Activated CD8-positive, alpha-beta memory T cell treated with anti-CD3 and anti-CD28 coated beads for 4 hours (primary cell): Measurements from ENCODE around the gene PDLIM4.

ENCODE experiments used
- DNase-seq, 2 donors: peaks; one replicate each; pipeline ENCODE4 v3.0.0-alpha.2; 2020; ENCODE audit warnings: low read depth in 2 of 2

The PDLIM4 gene, protein sequence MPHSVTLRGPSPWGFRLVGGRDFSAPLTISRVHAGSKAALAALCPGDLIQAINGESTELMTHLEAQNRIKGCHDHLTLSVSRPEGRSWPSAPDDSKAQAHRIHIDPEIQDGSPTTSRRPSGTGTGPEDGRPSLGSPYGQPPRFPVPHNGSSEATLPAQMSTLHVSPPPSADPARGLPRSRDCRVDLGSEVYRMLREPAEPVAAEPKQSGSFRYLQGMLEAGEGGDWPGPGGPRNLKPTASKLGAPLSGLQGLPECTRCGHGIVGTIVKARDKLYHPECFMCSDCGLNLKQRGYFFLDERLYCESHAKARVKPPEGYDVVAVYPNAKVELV

DNA sequence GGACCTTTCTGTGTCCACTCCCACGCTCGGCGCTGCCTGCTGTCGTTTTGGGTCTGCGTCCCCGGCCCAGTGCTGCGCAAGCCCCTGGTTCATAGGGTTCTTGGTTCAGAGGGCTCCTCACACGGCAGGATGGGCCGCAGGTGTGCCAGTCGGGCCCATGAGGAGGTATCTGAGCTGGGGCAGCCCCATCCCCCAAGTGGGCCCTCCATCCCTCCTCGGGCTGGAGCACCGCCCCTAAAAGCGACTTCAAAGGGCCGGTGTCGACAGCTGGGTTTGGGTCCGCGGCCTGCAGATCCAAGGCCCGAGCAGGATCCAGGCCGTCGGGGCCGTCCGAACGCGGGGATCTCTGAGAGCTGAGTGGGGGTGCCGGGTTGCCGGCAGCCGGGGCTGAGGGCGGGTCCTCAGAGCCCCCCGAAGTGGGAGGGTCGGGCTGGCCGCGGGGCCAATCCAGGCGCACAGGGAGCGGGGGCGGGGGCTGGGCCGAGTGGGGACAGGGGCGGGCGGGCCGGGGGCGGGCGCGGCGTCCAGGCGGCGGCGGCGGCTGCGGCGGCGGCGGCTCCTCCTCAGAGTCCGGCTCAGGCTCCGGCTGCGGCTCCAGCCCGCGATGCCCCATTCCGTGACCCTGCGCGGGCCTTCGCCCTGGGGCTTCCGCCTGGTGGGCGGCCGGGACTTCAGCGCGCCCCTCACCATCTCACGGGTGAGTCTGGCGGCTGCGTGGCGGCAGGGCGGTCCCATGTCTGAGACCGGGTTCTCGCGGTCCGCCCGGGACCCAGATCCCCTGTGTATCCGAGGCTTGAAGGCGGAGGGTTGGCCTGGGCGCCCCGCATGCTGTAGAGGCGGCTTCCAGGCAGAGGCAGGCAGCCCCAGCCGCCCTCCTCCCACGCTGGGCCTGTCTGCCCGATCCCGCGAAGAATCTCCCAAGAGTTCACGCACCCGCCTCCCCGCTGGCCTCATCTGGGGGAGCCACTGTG is at the start of gene PDLIM4:
Gene PDLIM4 (plus strand): TSS at position 566 of the 971 bp plus-strand sequence. CDS start 39 bp downstream, at position 605.
- no peak for DNase-seq

DNA sequence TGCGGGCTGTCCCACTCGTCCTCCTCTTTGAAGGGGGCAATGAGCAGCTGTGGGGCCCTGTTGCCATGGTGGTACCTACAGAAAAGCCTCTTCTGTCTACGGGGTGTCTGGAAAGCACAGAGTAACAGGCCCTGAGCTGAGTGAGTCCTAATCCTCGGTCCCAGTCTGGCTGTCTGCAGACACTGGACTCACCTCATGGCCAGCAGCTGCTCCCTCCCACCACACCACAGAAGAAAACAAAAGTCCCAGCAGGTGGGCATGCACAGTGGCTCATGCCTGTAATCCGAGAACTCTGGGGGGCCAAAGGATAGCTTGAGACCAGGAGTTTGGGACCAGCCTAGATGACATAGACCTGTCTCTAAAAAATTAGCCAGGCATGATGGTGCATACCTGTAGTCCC is 49.7 kb upstream of the PDLIM4 start:
- DNase-seq: no peak

DNA sequence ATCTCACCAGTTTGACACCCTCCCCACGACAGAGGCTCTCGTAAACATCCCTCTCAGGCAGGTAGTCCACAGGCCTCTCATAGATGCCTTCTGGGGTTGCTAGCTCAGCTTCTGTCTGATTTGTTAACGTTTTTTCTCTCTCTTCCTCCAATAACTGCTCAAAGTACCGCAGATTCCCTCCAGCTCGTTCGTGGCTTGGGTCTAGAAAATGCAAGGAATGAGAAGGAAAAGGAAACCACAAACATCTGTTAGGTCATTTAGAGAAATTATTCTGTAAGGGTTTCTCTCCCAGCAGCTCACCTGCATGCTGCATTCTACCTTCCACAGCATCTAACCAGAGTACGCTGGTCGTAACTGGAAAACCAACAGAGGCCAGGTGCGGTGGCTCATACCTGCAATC is 48.4 kb upstream of the PDLIM4 start:
- DNase-seq: no peak

DNA sequence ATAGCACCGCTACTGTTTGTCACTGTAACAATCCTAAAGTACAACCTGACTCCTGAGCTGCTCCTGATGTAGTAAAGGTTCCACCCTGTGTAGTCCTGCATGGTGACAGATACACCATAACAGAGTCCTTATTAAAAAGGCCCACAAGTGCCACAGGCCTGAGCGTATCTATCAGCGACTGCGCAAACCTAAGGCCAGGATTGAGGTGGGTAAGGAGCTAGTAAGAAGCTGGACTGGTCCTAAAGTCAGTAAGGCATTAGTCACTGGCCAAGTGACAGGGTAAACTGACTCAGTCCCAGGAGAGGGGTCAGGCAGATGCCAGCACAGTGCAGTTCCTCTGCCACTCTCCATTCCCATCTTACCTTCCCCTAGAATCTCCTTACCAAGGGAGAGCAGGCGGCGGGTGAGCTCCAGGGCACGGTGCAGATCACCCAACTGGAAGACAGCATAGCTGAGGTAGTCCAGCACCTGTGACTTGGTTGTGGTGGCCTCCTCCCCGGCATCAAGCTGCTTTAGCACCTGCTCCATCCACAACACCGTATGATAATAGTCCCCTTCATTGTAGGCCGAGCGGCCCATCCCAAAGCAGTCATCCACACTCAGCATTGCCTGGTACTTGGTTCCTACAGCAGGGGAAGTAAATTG is 47.5 kb upstream of the PDLIM4 start:
- no peak for DNase-seq

DNA sequence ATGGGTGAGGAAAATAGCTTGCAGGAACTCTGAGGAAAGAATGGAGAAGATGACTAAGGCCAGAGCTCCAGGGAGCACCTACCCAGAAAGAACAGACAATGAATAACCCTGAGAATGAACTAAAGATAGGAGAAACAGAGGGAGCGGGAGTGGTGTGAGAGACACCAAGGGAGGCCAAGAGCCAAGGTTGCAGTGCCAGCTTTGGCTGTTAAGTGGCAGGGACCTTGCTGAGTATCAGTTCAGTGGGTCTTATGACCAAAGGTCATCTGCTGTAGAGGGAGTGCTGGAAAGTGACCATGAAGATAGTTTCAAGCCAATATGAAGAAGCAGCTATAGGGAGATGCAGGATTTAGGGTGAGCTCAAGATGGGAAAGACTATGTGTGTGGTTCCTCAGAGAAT is 46.6 kb upstream of the PDLIM4 start:
- DNase-seq: no peak

DNA sequence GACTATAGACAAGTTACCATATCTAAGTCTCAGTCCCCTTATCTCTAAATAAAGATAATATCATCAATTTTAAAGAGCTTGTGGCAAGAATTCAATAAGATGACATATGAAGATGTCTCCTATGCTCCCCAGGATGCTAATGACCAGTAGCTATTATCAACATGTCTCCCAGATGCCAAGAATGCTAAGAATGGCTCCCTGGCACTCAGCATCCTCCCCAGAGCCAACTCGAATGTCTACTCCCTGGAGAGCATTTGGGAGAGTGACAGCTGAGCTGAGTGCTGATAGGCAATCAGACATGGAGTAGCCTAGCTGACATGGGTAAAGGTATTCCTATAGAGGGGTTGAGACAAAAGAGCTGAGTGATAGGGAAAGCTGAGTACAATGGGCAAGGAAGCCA is 45.7 kb upstream of the PDLIM4 start:
- DNase-seq: no peak

DNA sequence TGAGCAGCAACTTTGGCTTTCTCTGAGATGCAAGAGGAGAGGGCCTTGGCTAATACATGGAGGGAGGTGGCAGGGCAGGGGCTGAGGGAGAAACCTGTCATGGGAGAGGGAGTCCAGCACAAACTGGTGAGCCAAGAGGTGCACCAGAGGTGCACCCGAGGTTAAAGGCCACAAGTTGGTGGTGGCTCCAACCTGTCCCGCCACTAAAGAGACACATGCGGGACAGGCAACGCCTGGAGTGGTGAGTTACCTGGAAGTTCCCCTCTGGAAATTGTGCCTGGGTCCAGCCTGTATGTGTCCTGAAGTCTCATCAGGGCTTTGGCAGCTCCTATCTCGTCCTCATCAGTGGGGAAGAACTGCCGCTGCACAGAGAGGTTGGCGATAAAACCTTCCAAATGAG is 43.8 kb upstream of the PDLIM4 start:
- DNase-seq: no peak

DNA sequence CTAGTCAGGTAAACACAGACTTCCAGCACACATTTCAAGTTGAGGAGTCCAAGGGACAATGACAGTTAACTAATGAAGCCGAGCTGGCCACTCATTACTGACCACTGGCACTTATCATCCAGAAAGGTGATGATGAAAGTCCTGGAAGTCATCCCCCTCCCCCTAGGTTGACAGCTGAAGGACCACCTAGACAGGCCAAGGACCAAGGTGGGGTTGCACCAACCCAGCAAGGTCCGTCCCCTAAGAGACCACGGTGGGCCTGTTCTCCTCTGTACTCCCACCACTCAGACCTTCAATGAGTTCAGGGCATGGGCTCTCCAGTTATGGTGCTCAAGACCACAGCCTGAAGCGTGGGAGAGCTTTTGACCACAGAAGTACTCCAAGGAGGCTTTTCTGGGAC is 43.0 kb upstream of the PDLIM4 start:
- no peak for DNase-seq

DNA sequence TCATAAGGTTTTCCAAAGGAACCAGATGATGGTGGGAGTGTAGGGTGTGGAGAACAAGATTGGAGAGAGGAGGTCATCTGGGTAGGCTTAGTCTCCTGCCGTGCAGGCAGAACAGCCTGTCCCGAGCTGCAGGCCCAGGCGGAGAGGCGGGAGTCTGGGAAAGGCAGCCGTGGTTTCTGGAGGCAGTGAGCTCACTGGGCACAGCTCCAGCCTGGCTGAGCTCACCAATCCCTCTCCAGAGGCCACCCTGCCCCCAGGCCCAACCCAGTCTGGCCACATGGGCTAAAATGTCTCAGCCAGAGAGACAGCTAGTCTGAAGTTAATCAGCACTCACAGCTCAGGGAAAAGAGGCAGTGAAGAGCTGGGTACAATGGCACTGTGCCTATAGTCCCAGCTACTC is 42.2 kb upstream of the PDLIM4 start:
- DNase-seq: no peak

DNA sequence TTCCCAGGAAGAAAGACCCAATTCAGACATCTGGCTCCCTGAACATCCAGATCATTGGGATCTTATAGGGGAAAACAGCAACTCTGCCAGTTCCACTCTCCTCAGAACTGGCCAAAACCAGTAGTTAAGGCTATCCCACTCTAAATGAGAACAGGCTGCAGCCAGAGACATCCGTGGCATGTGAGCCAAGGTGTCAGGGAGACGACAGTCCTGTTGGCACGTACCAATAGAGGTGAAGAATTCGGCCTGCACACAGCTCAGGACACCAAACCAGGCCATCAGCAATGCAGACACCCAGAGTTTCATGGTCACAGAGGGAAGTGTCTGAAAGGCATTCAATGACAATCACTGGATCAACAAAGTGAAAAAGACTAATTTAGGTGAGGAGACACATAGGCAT is 39.2 kb upstream of the PDLIM4 start:
- DNase-seq: no peak

DNA sequence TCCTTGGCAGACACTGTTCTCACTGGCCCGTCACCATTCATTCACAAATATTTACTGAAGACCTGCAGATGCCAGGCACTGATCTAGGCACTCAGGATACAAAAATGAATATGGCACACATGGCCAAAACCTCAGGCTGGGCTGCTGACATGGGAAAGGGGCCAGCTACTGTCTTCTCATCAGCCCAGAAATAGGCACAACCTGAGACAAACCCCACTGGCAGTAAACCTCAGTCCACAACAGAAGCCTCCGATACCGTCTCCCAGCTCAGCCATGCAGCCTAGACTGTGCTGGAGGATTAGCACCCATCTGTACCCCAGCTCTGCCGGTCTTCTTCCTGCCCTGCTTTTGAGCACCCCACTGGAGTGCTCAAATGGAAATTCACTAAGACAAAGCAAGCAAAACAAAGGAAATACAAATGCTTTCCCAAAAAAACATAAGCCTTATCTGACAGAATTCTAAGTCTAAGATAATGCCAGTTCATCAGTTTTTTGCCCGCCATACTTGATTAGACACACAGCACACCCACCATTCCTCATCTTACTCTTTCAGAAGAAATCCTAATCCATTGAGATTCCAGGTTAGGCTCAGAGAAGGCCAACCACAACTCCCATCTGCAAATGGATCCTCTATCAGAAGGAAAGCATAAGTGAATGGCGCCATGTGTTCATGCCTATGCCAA is 38.1 kb upstream of the PDLIM4 start:
- no peak for DNase-seq

DNA sequence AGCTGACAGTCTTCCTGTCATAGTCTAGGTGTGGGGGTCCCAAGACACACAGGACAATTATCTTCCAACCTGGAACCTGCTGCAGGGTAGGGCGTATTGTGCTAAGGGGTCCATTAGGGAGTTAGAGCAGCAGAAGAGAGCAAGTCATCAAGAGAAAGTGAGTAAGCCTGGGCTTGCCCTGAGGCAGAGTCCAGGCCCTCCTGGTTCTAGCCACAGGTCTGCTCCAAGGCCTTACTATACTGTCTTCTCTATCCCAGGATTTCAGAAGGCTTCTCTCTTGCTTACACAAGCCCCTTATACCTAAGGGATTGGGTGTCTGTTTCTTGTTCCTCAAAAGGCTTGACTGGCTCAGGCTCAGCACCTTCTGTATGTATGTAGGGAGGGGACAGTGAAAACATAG is 37.5 kb upstream of the PDLIM4 start:
- DNase-seq: no peak

DNA sequence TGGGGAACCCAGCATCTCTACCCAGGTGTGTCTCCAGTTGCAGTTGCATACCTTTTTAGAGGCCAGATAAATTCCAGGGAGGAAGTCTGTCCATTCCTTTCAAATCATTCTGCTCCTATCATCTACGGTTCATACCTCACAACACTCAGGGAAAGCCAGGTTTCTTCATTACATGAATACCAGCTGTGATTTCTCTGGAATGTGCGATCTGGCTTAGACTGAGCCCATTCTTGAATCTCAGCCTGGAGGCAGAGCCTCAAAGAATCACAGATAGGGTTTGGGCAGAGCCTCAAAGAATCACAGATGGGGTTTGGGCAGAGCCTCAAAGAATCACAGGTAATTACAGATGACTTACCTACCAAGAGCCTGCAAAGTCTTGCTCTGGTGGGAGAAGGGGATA is 37.0 kb upstream of the PDLIM4 start:
- DNase-seq: no peak

DNA sequence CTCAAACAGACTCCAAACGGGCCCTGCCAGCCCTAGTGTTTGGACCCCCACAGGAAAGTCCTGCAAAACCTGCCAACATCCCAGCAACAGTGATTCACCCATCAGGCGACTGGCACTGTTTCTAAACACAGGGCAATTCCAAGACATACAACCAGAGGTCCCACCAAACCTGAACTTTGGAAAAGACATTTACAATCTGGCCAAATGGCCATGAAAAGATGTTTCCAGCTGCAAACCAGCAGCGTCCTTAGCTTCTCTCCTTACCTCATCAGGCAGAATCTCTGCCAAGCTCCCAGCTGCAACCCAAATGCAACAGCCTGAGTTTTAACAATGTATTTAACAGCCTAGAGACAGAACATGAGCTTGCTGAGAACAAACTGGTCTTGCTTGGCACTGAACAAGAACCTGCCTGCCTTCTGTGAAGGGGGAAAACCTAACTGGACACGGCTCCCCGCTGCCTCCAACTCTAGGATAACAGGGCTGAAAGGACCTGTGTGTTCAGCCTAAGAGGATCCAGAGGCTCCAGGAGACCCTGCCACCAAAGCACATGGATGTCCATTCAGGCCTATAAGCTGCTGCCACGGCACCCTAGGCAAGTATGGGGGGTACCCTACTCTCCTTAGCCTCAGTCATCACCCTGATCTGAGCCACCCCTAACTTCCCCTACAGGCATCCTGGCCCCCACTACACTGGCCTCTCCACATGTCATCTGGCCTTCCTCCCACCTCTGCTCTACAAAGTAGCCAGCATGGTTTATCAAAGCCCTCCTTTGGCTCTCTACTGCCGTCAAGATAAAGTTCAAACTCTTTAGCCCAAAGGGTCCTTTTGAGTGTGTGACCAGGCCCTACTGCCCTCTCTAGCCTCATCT is 35.5 kb upstream of the PDLIM4 start:
- DNase-seq: no peak

DNA sequence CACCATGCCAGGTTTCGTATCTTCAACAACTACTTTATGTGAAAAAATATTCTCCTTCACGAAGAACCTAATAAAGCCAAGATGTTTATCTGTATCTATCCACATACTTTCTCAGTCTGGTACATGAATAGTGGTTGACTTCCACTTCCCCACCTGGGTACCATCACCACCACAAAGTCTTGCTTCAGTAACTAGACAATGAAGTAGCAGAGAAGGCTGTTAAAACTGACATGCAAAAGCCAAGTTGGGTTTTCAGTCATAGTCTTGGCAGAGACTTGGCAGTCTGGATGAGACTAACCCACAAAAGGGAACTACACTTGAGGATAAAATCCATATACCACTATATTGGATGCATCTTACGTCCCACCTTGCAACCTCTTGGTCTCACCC is 34.9 kb upstream of the PDLIM4 start:
- no peak for DNase-seq

DNA sequence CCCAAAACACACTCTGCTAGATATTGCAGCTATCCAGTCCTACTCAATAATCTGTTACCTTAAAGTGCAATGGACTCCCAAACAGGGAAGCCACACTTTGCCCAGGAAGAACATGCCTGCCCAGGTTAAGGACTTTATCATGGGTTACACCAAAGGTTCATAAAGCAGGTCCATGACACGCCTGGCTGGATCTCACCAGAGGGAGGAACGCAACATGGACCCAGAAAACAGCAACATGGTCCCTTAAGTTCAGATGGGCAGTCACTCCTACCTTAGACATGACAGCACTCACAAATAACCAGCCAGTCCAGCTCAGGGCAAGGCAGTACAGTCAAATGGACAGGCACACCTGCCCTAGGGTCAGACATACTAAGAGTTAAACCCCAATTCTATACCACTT is 33.6 kb upstream of the PDLIM4 start:
- DNase-seq: no peak

DNA sequence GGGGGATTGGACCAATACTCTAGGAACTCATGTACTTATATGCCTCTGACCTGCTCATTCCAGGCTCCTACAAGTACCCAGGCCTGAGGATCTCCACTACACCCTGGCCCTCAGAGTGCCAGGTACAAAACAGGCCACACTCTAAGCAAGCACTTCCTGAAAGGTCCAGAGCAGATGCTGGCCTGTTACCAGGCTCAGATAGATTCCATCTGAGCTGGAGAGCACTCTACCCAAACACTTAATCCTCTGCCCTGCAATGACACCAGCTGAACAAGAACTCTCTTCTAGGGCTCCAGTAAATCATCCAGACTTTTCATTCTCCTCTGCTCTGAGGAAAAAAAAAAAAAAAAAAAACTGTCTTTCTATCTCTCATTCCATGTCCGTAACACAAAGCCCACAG is 32.8 kb upstream of the PDLIM4 start:
- DNase-seq: no peak

DNA sequence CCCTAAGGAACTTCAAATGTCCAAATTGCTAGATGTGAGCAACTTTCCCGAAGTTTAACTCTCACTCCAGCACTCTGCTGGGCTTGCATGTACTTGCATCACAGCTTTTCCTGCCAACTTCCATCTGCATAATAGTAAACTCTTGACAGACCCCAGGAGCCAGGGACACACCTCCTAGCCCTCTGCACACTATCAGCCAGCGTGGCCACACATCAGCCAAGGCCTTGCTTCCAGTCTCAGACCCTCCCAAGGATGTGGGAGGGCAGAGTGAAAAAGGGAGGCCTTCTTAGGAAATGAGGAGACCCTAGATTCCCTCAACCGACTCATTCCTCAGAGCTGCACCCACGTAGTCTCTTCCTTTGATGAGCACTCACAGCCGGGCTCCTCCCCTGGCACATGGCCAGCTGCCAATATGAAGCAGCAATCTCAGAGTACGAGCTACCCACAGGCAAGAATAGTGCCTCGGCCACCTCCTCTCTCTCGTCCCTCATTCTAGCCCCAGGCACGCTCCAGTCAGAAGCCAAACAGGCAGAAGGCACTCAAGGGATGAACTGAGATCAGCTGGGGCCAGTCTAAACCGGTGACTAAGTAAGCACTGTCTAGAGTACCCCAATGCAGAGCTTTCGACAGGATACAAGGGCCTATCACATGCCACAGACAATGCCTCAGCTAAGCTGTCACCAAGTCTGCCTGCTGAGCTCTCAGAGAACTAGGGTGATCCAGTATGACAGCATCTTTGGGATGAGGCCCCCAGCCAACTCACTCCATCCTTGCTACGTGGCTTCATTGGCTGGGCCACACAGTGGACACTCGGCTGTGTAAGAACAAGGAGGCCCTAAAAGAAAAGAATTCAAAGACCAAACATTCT is 32.1 kb upstream of the PDLIM4 start:
- DNase-seq: peak in 1 of 2 donors; percentile 18

DNA sequence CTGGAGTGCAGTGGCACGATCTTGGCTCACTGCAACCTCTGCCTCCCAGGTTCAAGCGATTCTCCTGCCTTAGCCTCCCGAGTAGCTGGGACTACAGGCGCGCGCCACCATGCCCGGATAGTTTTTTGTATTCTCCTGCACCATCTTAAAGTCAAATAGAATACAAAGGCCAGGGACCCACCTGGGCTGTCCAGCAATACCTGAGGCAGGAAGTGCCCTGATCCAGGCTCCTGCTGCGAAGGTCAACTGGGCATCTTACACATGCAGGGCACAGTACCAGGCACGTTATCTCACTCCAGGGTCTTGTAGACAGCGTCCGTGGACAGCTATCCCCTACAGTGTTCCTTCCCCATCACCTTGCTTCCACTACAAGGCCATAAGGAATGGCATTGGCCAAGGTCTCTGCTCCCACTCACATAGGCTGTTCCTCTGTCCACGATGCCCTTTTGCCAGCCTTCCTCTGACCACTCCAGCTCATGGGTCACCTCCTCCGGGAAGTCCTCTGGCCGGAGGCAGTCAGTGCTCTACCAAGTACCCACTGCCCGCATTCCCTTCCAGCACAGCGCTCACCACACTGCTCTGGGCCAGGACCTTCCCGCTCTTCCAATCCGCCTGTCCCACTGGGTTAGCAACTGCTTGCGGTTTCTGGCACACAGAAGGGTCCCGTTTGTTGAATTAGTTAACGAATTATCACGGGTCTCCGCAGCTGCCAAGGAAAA is 30.8 kb upstream of the PDLIM4 start:
- no peak for DNase-seq

DNA sequence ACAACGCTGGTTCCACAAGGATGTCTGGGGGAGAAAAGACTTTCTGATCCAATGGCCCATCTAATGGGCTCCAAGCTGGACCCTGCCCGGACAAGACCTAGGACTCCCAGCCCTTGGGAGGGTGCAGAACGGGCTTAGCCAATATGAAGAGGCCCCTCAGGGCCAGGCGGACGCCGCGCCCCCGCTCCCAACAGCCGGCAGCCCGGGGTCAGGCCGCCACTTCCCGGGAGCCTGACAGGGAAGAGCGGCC is 30.3 kb upstream of the PDLIM4 start:
- DNase-seq: no peak
